Endothelial cell of hepatic sinusoid (primary cell): ENCODE results near the gene CHMP6.
"Not testable (repeated sequence)": the region's sequence is repeated elsewhere in the genome, so short reads cannot be mapped to it uniquely, and the experiment has no call there.

ENCODE experiments used
- in situ Hi-C: cut with HindIII; loops from 2 replicates; pipeline ENCODE4 v1.10.0; 2017; ENCODE audit warnings: low sequenced_read_pairs

CHMP6 gene

DNA sequence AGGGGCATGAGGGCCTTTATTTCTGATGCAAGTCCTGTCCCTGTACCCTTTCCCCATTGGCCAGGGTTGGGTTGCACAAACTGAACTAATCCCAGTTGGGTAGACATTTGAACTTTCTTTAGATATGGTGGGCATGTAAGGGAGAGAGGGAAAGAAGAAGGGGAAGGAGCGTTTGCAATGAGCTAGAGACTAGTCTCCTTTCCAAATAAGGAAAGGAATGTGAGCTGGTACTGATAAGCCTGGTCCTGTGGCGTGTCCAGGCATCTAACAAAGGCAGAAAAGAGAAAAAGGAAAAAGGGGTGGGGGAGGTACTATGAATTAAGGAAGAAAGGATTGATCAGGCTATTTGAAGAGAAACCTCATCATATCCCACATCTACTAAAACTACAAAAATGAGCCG is 20.3 kb downstream of the CHMP6 start:
- in situ Hi-C loops, result loop anchor here (5.0 kb wide), 1 partner anchor 75 kb away; no protein-coding TSS in a partner anchor

DNA sequence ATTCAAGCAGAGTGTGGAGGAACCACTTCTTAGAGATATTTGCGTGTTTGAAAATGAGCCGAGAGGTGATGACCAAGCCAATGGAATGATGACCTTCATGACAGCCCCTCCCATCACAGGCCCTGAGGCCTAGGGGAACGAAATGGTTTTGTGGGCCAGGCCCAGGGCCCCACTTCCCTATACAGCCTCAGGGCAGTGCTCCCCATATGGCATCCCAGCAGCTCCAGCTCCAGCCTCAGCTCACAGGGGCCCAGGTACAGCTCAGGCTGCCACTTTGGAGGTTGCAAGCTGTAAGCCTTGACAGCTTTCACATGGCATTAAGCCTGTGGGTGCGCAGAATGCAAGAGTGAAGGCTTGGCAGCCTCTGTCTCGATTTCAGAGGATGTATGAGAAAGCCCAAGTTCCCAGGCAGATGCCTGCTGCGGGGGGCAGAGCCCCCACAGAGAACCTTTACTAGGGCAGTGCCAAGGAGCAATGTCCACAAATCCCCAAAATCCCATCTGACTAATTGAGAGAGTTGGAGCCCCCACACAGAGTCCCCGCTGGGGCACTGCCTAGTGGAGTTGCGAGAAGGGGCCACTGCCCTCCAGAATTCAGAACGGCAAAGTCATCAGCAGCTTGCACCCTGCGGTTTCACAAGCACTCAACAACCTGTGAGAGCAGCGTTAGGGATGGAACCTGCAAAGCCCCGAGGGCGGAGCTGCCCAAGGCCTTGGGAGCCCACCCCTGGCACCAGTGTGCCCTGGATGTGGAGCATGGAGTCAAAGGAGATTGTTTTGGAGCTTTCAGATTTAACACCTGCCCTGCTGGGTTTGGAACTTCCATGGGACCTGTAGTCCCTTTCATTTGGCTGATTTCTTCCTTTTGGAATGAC is 21.2 kb downstream of the CHMP6 start:
- in situ Hi-C loops, result loop anchor here (5.0 kb wide), 1 partner anchor 74 kb away; no protein-coding TSS in a partner anchor

DNA sequence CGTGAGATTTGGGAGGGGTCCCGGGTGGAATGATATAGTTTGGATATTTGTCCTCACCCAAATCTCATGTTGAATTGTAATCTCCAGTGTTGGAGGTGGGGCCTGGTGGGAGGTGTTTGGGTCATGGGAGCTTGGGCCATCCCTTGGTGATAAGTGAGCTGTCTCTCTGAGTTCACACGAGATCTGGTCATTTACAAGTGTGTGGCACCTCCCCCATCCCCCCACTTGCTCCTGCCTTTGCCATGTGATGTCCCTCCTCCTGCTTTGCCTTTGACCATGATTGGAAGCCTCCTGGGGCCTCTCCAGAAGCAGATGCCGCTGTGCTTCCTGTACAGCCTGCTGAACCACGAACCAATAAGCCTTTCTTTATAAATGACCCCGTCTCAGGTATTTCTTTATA is 22.0 kb downstream of the CHMP6 start:
- in situ Hi-C loops, result loop anchor here (5.0 kb wide), 1 partner anchor 74 kb away; no protein-coding TSS in a partner anchor

DNA sequence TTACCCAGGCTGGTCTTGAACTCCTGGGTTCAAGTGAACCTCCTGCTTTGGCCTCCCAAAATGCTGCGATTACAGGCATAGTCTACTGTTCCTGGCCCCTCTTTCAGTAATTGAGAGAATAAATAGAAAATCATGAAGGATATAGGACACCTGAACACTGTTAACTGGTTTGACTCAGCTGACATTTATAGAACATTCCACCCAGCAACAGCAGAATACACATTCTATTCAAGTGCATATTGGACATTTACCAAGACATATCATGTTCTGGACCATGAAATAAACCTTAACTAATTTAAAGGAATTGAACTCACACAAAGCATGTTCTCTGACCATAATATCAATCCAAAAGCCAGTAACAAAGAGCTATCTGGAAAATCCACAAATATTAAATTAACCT is 23.5 kb downstream of the CHMP6 start:
- in situ Hi-C loops, result no loop called here

DNA sequence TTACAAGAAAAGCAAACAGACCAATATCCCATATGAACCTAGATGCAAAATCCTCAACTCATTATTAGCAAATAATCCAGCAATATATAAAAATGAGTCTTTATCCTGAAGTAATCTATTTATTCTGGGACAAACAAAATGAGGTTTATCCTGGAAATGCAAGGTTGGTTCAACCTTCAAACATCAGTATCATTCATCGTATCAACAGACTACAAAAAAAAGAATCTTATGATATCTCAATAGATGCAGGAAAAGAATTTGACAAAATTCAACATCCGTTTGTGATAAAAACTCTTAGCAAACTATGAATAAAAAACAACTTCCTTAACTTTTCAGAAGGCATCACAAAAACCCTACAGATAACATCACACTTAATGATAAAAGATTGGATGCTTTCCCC is 24.9 kb downstream of the CHMP6 start:
- in situ Hi-C loops, result no loop called here

DNA sequence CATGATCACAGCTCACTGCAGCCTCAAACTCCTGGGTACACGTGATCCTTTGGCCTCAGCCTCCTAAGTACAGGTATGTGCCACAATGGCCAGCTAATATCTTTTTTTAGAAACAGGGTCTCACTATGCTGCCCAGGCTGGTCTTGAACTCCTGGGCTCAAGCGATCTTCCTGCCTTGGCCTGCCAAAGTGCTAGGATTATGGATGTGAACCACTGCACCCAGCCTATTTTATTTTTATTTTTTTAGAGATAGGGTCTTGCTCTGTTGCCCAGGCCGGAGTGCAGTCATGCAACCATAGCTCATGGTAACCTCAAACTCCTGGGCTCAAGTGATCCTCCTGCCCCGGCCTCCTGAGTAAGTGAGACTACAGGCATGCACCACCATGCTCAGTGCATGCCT is 25.7 kb downstream of the CHMP6 start:
- in situ Hi-C loops, result not testable (repeated sequence)

DNA sequence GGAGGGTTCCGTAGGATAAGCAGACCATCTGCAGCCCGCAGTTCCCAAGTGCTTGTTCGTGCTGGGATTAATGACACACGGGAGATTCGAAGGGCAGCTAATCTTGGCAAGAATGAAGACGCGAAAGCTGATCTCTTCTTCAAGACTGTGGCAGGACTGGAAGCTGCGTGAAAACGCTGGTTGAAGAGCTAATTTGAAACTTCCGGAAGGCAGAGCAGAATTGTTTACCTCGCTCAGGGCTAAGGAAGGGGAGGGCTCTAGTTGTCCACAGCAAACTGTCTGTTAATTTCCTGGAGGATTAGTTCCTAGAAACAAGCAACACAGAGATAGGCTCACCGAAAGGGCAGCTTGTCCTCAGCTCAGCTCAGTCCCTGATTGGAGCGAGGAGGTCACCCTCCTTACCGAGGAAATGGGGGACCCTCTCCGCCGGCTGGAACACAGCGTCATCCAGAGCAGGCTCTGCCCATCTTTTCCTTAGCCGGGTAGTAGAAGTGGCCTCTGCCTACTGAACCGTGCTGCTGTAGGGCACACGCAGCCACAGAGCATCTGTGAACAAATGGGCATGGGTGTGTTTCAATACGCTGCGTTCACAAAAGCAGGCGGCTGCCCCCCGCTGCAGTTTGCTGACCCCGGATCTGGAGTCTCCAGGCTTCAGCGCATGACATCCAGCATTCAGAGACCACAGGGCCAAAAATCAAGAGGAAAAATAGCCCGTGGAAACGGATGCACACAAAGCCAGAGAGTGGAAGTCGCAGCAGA is 26.6 kb downstream of the CHMP6 start:
- in situ Hi-C loops, result no loop called here

DNA sequence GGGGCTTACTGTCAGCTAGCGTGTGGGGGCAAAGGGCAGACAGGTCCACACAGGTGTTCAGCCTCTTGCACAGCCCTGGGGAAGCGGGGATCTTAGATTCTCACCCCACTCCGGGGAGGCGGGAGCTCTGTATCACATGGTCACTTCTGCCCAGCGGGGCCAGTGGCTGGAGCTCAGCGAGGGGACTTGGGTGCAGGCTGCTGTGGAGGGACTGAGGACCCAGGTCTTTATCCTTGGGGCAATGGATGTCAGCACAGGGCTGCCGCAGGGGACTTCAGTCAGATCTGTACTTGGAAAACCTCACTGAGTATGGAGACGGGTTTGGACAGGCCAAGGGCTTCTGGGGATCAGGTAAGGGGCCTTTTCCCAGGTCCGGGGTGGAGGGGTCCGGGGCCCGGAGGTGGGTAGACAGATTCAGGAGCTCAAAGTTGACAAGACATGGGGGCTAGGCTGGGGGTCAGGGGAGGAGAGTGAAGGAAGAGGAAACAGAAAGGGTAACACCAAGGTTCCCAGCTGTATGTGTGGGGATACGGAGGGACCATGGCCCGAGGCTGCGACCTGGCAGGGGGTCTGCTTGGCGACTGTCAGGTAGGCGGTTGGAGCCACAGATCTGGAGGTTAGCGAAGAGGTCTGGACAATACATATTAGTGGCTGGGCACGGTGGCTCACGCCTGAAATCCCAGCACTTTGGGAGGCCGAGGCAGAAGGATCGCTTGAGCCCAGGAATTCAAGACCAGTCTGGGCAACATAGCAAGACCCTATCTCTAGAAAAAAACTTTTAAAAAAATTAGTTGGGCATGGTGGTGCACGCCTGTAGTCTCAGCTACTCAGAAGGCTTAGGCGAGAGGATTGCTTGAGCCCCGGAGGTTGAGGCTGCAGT is 28.2 kb downstream of the CHMP6 start:
- in situ Hi-C loops, result no loop called here

DNA sequence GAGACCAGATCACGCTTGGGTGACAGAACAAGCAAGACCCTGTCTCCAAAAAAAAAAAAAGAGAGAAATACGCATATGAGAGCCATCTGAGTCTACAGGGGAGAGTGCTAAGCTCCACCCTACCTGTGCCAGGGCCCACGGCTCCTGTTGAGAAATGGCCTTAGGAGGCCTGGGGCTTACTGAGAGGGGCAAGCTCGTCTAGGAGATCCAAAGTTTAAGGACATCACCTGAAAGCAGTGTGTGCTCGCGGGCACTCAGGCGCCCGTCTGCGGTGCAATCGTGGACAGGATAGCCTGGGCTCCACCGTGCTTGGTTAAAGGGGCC is 28.8 kb downstream of the CHMP6 start:
- in situ Hi-C loops, result no loop called here

DNA sequence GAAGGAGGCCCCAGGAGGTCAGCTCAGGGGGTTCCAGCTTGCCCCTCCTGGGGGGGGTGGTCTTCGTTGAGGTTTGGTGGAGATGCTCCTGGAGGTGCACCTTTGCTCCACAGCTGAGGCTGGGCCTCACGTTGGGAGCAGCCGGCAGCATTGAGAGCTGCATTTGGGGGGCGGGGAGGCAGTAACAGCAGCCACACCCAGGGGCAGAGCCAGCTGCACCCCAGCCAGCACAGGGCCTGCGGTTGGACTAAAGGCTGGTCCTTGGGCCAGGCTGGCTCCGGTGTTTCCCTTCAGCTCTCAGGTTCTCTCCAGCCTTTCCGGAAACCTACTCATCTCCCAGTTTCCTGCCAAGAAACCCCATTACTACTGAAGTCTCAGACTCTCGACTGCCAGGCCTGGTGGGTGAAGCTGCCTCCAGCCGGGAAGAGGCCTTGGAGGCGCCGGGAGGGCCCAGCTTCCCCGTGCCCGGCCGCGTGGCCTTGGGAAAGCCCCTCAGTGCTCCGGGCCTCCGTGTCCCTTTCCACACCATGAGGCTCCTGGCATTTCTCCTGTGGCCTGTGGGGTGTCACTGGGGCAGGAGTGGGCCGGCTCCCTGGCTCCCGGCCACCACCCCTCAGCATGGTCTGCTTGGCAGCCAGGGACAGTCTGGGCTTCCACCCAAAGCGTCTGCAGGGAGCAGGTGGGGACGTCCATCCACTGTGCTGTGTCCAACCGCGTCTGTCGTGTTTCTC is 29.3 kb downstream of the CHMP6 start:
- in situ Hi-C loops, result no loop called here

DNA sequence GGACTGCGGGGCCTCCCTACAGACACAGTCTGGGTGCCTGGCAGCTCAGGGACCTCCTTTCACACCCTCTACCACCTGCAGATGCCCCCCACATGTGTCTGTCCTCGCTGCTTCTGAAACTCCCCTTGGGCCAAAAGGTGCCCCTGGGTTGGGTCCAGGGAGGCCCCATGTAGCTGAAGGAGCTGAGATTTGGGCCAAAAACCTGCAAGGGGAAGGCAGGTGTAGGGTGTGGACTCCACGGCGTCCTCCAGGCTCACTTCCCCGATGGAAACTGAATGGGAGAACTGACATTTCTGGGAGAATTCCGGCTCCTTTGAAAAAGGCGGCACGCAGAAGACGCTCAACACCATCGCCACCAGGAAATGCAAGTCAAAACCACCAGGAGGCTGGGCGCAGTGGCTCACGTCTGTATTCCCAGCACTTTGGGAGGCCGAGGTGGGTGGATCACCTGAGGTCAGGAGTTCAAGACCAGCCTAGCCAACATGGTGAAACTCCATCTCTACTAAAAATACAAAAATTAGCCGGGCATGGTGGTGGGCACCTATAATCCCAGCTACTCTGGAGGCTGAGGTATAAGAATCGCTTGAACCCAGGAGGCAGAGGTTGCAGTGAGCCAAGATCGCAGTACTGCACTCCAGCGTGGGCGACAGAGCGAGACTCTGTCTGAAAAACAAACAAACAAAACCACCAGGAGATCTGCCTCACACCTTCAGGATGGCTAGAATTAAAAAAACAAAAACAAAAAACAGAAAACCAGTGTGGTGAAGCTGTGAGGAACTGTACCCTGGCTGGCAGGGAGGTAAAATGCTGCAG is 30.1 kb downstream of the CHMP6 start:
- in situ Hi-C loops, result no loop called here

DNA sequence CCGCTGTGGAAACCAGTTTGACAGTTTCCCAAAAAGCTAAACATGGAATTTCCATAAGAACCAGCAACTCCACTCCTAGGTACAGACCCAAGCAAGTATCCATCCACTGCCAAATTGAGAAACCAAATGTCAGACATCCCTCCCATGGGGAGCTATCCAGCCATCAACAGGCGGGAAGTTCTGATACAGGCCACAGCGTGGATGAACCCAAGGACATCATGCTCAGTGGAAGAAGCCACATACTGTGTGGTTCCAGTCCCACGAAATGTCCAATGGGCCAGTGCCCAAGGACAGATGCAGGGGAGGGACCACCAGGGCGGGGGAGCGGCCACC is 30.7 kb downstream of the CHMP6 start:
- in situ Hi-C loops, result no loop called here

DNA sequence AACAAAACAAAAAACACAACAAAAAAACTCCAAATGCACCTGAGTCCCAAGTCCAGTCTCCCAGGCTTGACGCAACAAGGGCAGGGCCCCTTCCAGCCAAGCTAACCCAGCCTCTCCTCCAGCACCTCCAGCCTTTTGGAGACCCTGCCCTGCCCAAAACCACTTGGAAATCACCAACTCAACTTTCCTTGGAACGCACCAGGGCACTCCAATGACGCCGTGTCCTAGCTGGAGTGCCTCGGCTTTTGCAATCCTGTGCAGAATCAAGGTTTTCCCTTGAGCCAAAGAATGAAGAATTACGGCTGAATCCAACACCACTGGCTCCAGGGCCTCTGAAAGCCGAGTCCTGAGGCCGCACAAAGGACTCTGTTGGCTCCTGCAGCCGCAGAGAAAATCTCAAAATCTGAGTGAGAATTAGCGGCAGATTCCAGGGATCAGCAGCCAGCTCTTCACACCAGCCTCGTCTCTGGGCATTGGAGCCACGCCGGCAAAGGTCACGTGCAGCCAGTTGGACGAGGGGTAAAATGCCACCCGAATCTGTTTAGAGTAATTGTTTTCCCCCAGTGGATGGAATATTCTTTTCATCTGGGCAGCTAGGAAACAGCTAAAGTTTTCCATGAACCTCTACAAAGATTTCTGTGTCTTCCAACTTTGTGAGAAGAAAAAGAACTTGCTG is 33.6 kb downstream of the CHMP6 start:
- in situ Hi-C loops, result no loop called here

DNA sequence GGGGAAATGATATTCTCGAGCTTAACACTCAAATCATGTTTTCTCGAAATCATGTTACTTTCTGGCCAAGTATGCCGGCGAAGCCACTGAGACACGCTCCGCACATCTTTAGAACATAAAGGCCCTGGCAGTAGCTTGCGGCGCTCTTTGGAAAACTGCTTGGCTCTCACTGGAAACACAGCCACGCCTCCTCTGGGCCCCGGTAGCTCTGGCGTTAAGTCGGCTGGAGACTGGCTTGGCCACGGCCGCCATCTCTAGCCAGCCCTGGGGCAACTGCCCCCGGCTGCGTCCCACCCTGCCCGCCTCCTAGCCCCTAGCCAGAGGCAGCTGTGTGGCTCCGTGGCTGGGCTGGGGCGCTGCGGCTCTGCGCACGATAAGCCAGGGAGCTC is 34.1 kb downstream of the CHMP6 start:
- in situ Hi-C loops, result no loop called here

DNA sequence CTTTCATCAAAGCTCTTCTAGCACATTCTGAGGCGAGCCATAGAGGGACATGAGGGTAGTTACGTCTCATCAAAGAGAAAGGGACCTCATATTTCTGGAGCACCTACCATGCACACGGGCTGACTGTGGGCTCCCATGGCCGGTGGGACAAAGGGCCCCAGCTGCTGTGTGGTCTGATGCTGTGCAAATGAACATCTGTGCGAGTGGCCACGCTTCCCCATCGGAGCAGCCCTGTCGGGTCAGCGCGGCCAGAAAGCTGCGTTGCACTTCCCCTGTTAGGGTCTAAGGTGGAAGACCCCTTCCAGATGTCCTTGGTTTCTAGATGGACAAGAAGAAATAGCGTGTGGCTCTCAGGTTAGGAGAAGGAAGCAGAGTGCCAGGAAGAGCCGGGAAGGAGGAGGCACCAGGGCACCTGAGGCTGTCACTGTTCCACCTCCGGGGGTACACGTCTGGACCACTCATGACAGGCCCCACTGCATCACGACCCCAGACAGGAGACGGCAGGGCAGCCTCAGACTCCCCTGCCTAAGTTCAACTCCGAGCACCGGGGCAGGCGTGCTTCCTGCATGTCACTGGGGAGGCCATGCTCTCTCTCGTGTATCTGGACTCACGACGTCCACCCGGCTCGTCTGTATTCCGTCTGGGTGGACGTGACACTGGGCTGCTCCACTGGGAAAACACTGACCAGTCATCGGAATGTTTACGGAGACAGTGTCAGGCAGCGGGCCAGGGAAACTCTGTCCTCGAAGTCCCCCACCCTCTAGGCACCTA is 34.8 kb downstream of the CHMP6 start:
- in situ Hi-C loops, result no loop called here

DNA sequence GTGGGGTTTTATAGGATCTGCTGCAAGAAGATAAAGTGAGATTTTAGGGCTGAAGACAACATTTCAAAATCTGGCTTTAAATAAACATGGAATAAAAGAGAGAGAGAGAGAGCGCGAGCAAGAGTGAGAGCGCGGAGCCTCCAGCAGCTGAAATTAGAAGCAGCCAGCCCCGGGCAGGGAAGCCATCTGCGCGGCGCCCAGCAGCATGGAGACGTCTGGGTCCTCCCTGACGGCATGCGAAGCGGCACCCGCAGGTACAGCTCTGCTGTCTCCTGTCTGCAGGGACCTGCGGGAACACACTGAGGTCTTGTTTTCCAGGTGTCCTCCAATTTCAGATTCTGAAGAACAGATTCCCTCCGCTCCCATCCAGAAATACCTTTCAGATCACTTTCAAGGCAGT is 35.4 kb downstream of the CHMP6 start:
- in situ Hi-C loops, result no loop called here

DNA sequence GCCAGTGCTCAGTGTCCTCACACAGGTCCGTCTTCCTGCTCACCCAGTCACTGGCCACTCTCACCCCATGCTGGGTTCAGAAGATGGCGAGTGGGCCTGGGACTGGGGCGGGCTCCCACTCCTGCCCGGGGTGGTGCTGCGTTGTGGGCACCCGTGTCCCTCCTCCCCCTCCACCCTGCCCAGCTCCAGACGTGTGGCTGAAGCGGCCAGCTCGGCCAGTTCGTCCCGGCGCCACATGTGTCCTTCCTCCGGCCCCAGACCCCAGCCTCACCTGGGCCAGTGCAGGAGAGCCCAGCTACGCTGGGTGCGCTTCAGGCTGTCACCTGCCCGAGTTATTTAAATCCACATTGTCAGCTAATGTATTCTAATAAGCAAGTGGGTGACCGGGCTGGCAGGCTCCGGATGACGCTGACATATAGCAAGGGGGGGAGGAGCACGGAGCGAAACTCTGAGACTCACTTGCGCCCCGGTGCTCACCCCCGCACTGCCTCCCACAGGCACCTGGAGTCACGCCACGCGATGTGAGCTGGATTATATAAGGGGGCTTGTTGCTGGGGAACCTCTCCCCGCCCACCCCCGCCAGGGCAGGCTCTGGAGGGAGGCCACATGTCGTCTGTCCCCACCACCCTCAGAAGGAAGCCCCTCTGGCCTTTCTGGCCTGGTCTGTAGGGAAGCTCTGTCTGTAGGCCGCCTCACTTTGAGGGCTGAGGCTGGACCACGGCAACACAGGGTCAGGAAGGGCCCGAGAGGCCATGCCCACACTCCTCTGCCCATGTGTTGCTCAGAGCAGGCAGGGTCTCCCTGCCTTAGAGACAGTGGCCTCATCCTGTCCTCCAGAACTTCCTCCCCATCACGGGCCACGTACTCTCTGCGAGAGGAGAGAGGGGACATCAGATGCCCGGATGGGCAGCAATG is 36.2 kb downstream of the CHMP6 start:
- in situ Hi-C loops, result no loop called here

DNA sequence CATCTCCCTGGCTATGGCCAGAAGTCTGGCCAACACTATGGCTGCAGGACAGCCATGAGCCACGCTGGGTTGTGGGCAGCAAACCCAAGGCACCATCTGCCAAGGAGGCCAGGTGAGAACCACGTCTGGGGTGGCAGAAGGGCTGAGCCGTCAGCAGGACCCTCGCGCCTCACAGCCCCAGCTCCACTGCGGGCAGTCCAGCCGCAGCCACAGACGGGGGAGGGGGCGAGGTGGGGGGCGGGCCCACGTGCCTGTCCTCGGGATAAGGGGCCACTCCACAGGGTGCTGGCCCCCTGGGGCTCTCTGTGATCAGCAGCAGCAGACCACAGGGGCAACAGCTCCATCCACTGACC is 36.8 kb downstream of the CHMP6 start:
- in situ Hi-C loops, result no loop called here
